Neural cell (in vitro differentiated cells): ENCODE results near the gene TMEM184A. TPM values are rescaled to one million over a fixed set of nuclear protein-coding genes. Genes with fewer than 3 reads are reported as not detected.

Source experiments
- H2AFZ ChIP-seq: fragments of 200-600, 300-800 bp; sonication (generic), shearing (Covaris generic); 2 replicates; pipeline ENCODE4 v1.6.0; 2014; ENCODE audit warnings: low read depth, mild to moderate bottlenecking, antibody characterized with exemption, low read length, moderate library complexity
- H3F3A ChIP-seq: fragments of 200-600 bp; shearing (Covaris generic); 2 replicates; pipeline ENCODE4 v1.6.1; 2016; ENCODE audit warnings: mild to moderate bottlenecking, moderate library complexity, mixed read lengths, antibody characterized with exemption, low read length; ENCODE audit not compliant: insufficient read depth, poor library complexity, severe bottlenecking
- H3K27ac ChIP-seq: fragments of 200-600, 300-800 bp; sonication (generic), shearing (Covaris generic); 2 replicates; pipeline ENCODE4 v1.5.1; 2014; ENCODE audit warnings: mild to moderate bottlenecking, low read length, moderate library complexity
- H3K27me3 ChIP-seq: fragments of 300-800, 200-600 bp; sonication (generic), shearing (Covaris generic); 2 replicates; pipeline ENCODE4 v1.6.0; 2014; ENCODE audit warnings: mild to moderate bottlenecking, low read depth, low read length, moderate library complexity; ENCODE audit not compliant: insufficient read depth
- H3K36me3 ChIP-seq: fragments of 300-800, 200-600 bp; sonication (generic), shearing (Covaris generic); 2 replicates; pipeline ENCODE4 v1.5.1; 2014; ENCODE audit warnings: mild to moderate bottlenecking, antibody characterized with exemption, low read length, moderate library complexity; ENCODE audit not compliant: insufficient read depth
- H3K4me2 ChIP-seq: fragments of 300-800, 200-600 bp; sonication (generic), shearing (Covaris generic); 2 replicates; pipeline ENCODE4 v1.6.0; 2014; ENCODE audit warnings: mild to moderate bottlenecking, low read length
- H3K4me3 ChIP-seq: fragments of 300-800, 200-600 bp; sonication (generic), shearing (Covaris generic); 2 replicates; pipeline ENCODE4 v1.5.1; 2014; ENCODE audit warnings: mild to moderate bottlenecking, low read length, moderate library complexity
- H3K79me2 ChIP-seq: fragments of 200-600 bp; shearing (Covaris generic); replicated peaks from 2 replicates; pipeline ENCODE4 v1.6.0; 2014; ENCODE audit warnings: mild to moderate bottlenecking, low read length, moderate library complexity; ENCODE audit not compliant: insufficient read depth
- H3K9ac ChIP-seq: fragments of 300-800, 200-600 bp; sonication (generic), shearing (Covaris generic); 2 replicates; pipeline ENCODE4 v1.6.1; 2016; ENCODE audit warnings: mild to moderate bottlenecking, low read length, mixed read lengths
- H3K9me2 ChIP-seq: fragments of 200-600 bp; shearing (Covaris generic); 2 replicates; pipeline ENCODE4 v1.6.1; 2016; ENCODE audit warnings: mild to moderate bottlenecking, low read length, mixed read lengths; ENCODE audit not compliant: insufficient read depth
- H3K9me3 ChIP-seq: fragments of 200-600, 300-800 bp; sonication (generic), shearing (Covaris generic); 2 replicates; pipeline ENCODE4 v1.6.1; 2016; ENCODE audit warnings: mild to moderate bottlenecking, mixed run types, low read length, moderate library complexity, mixed read lengths
- H4K20me1 ChIP-seq: fragments of 200-600 bp; shearing (Covaris generic); 2 replicates; pipeline ENCODE4 v1.6.1; 2016; ENCODE audit warnings: mild to moderate bottlenecking, mixed run types; ENCODE audit not compliant: insufficient read depth
- CTCF ChIP-seq: fragments of 450-650 bp; IDR thresholded peaks from 2 replicates; pipeline ENCODE4 v1.5.1; 2014; ENCODE audit warnings: antibody characterized with exemption, mild to moderate bottlenecking, moderate library complexity; ENCODE audit not compliant: poor library complexity, severe bottlenecking
- EP300 ChIP-seq: fragments of 450-650 bp; conservative IDR thresholded peaks from 2 replicates; pipeline ENCODE4 v1.6.1; 2014; ENCODE audit warnings: antibody characterized with exemption, mild to moderate bottlenecking, moderate library complexity; ENCODE audit not compliant: poor library complexity, severe bottlenecking
- EZH2 ChIP-seq: fragments of 200-600, 300-800 bp; shearing (Covaris generic), sonication (generic); IDR thresholded peaks from 2 replicates; pipeline ENCODE4 v1.6.1; 2014; ENCODE audit warnings: antibody characterized with exemption, low read length, borderline replicate concordance, mild to moderate bottlenecking; ENCODE audit not compliant: insufficient read depth, poor library complexity, severe bottlenecking
- MXI1 ChIP-seq: fragments of 450-650 bp; conservative IDR thresholded peaks from 2 replicates; pipeline ENCODE4 v1.6.1; 2014; ENCODE audit warnings: antibody characterized with exemption, mild to moderate bottlenecking; ENCODE audit not compliant: poor library complexity, severe bottlenecking
- POLR2AphosphoS5 ChIP-seq: IDR thresholded peaks from 2 replicates; pipeline ENCODE4 v1.6.1; 2012
- RAD21 ChIP-seq: fragments of 450-650 bp; conservative IDR thresholded peaks from 2 replicates; pipeline ENCODE4 v1.6.1; 2014; ENCODE audit warnings: antibody characterized with exemption, mild to moderate bottlenecking, moderate library complexity
- REST ChIP-seq: IDR thresholded peaks from 2 replicates; pipeline ENCODE4 v1.6.1; 2012; ENCODE audit warnings: borderline replicate concordance
- SMC3 ChIP-seq: fragments of 450-650 bp; conservative IDR thresholded peaks from 2 replicates; pipeline ENCODE4 v1.6.1; 2014; ENCODE audit warnings: antibody characterized with exemption, mild to moderate bottlenecking, moderate library complexity; ENCODE audit not compliant: poor library complexity
- TAF1 ChIP-seq: IDR thresholded peaks from 2 replicates; pipeline ENCODE4 v1.6.1; 2012; ENCODE audit warnings: low read depth
- polyA plus RNA-seq: library from polyadenylated mRNA; depleted of rRNA; stranded (reverse); fragments of >200 nt; gene quantifications from 2 replicates; pipeline ENCODE4 v1.2.3, GENCODE V29; 2014

TMEM184A gene
- polyA plus RNA-seq, 1 donor from 2014 or later: not detected

GRCh38 chr7:1498370-1499305 lies 57.4 kb downstream of the TMEM184A start:
- Histone ChIP-seq H2AFZ (no peak overlapping the region), H3K36me3 (no peaks in the 10 kb centered on the region)

GRCh38 chr7:1497293-1497927 lies 58.6 kb downstream of the TMEM184A start:
- no peak overlapping the region for H3K4me3 ChIP-seq
- H4K20me1 ChIP-seq: no peaks in the 10 kb centered on the region
- H2AFZ ChIP-seq: no peak overlapping the region
- no peaks in the 10 kb centered on the region for H3K9me2 ChIP-seq
- H3K9me3 ChIP-seq: no peaks in the 10 kb centered on the region
- no peaks in the 10 kb centered on the region for H3K27me3 ChIP-seq
- H3F3A ChIP-seq: no peaks in the 10 kb centered on the region
- no peak overlapping the region for H3K27ac ChIP-seq
- no peaks in the 10 kb centered on the region for H3K79me2 ChIP-seq
- H3K36me3 ChIP-seq: no peaks in the 10 kb centered on the region
- TF ChIP-seq POLR2AphosphoS5 (no peak), MXI1 (no peak), EZH2 (no peak), SMC3 (no peak), CTCF (no peak), REST (no peak), TAF1 (no peak), EP300 (no peak), RAD21 (no peak)
- no peak overlapping the region for H3K9ac ChIP-seq
- no peak overlapping the region for H3K4me2 ChIP-seq

More at GRCh38 chr7:1498370-1499305, 57.4 kb downstream of the TMEM184A start:
- no peaks in the 10 kb centered on the region for H3F3A ChIP-seq
- no peaks in the 10 kb centered on the region for H3K9me2 ChIP-seq
- no peak overlapping the region for H3K4me2 ChIP-seq
- peaks cover 11% of the 10 kb centered on the region for H3K79me2 ChIP-seq
- TF ChIP-seq EZH2 (no peak), MXI1 (no peak), CTCF (no peak)
- no peaks in the 10 kb centered on the region for H3K27me3 ChIP-seq
- no peaks in the 10 kb centered on the region for H4K20me1 ChIP-seq
- no peak overlapping the region for H3K4me3 ChIP-seq
- no peak overlapping the region for H3K9ac ChIP-seq
- H3K27ac ChIP-seq: no peak overlapping the region
- no peaks in the 10 kb centered on the region for H3K9me3 ChIP-seq
